ENCODE measurements around the gene HOXD1.

HOXD1 gene

DNA sequence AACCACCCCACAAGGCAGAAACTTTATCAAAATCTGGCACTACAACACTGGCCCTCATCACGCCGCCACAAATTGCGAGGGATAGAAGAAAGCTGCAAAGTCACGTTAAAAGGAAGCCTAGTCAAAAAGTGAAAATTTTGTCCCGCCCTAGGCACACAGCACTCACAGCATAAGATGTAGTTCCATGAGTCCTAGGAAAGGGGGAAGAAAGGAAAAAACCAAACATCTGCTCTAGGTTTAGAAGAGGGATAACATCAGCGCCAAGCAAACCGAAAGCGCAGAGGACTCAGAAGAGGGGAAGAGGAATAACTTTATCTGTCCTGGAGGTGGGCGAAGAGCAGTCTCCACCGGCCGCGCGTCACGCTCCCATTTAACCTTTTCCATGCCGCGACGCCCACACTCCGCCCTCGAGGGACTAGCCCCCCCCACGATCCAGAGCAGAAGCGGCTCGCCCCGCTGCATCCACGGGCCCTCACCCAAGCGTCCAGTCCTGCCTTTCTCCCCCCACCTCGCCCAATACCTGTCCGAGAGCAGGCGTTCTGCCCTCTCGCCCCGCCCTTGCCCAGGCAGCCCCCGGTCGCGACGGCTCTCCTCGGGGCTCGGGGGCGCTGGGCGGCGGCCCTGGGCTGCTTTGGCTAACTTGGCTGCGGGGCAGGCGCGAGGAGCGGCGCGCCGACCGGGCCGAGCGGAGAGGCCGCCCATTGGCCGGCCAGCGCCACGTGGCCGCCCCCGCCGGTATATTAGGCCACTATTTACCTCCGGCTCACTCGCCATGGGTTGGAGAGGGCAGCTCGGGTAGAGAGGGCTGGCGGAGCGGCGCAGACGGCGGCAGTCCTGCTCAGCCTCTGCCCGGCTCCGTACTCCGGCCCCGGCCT is at the start of gene HOXD1:
Gene HOXD1, plus strand, starts transcription at position 770 of the 875 bp plus-strand sequence. CDS start 134 bp downstream, outside the sequence.
- DNase-seq = no peak

DNA sequence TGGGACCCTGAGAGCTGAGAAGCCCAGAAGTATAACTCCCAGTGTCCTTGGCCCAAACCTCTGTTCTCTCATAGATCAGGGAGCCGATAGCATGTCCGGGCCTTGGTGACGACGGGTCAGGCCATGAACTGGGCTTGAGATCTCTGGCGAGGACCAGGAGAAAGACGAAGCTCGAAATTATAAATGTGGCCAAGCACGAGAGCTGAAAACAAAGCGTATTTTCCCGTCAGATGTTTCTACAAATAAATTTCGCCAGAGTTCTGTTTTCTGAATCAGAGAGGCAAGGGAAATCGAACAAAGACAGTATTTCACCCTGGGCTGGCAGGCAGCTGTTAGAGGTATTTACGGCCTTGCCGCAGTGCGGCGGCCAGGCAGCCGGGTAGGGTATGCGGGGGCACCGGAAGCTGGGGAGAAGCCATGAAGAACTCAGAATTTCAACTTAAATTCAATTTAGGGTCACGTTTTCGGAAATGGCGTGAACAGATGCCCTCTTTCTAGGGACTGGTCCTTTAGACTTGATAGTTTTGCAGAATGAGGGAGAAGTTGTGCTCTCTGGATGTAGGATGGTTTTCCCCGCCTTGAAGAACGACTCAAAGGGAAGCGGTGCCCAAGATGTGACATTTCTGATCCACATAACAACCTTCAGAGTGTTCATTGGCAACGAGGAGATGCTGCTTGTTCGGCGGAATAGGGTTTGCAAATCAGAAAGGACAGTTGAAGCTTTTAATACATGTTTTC is 49.4 kb upstream of the HOXD1 start:
- no peak for DNase-seq

DNA sequence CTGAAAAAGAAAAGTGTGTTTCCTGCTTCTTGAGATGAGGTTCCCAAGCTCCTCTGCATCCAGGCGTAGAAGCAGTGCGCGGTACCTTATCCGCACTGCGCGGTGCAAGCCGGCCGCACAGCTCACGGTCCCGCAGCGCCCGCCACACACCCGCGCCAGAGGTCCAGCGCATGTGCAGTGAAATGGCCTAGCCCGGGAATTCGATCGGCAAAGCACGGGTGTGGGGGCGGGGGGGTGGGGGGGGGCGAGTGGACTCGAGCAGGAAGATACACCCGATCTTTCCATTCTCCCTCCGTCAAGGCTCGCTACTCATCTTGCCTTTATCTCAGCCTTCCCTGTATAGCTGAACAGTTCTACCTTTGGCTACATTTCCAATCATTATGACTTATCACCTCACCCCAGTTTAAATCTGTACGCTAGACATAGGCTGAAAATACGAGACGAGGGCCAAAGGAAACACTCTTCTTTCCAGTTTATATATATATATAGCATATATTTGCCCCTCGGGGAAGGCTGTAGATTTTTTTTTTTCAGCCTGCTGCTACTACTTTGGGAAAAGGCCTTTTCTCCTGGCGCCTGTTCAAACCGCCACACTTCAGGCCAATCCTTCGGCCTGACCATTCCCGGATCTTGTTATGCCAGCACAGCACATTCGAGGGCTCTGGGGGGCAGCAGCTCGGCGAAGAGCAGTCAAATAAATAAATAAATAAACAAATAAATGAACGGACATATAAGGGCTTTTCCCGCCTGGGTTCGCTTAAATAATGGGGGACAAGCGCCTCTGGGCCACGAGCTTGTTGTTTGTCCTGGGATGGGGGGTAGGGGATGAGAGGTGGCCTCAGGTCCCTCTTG is 48.6 kb upstream of the HOXD1 start:
- no peak for DNase-seq

DNA sequence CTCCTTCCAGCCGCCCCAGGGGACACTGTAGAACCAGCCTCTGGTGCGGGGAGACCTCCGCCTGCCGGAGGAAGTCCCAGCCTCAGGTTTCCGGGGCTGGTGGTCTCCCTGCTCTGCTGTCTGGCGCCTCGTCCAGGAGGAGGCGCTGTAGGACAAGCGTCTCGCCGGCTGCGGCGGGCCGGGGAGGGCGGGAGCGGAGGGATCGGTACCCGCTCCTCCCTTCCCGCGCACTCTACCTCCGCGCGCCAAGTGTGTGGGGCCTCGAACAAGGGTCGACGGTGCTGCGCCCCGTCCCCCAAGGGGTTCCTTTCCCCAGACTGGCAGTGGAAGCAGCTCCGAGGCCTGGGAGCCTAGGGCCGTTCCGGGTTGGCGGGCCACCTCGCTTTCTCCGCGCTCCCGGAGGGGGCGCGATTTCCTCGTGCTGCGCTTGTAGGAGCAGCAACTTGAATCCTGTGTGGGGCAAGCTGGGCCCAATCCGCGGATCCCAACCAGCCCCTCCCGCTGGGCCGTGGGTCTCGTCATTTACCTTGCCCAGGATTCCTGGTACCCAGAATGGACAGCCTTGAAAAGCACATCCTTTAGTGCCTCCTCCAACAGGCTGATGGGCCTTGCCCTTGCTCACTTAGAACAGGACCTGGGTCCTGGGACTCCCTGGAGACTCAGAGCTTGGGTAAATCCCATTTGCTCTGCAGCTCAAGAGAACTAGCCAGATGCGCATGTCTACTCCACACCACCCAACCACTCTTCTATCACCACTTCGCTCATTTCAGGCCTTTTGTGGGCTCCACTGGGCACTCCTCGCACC is 47.8 kb upstream of the HOXD1 start:
- DNase-seq = peak; percentile 34

DNA sequence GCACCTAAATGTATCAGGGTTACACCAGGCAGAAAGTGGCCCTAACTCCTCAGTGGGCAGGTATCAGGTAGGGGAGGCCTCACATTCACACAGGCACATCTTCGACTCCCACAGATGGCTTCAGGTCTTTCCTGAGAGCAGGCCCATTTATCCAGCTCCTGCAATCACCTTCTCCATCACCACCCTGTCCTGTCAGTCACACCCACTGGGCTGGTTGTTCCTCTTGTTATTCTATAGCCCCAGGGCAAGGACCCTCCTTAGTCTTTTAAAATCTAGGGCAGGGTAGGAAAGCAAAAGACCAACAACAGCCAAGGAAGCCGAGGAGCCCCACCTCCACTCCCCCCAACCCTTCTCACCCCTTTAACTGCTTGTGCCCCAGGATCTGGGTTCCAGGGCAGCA is 46.2 kb upstream of the HOXD1 start:
- no peak for DNase-seq

DNA sequence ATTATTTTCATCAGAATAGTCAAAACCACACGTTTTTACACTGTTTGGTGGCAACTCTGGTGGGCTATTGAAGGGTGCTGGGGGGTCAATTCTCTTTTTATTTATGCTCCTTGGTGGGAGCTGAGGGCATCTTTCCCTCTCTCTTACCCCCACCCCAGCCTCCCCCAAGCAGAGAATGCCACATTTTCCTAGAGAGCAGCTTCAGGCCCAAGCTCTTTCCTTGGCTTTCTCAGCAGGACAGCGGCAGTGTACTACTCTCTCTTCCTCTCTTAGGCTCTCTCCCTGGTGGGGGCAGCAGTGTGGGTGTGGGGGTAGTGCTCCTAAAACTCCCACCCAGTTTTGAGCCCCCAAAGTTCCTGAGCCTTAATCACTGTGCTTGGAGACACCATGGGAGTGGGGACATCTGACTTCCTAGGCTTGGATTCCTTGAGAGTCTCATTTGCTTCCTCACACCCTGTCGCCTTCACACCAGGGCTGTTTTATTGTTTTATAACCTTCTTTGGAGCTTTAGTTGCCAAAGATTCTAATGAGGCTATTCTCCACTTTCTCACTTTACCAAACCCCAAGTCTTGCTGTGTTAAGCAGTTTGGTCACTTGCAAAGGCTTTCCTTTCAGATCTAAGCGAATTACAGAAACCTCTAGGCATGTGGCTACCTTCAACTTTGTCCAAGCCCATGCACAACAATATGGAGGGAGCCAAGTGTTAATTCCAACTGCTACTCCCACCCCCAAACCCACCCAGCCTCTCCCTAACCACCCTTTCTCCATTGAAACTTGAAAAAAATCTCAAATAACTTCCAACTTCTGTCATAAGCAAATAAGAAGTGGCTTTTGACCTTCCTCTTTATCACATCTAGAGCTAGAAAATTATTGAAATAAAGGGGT is 43.1 kb upstream of the HOXD1 start:
- DNase-seq = no peak

DNA sequence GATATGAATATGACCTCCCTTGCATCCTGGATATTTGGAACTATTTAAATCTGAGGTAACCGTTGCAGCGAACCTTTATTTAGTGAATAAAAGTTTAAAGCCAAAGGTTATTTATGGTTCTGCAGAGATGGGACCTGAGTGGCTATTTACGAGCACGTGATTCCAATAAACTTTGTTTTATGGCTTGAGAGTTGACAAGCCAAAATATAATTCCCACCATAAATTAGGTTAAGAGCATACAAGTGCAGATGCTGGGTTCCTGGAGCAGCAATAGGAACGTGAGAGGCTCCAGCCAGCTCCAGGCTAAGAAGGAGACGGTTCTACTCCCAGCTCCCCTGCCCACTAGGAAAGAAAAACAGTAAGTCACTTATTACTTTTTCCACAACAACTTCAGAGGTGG is 42.4 kb upstream of the HOXD1 start:
- no peak for DNase-seq

DNA sequence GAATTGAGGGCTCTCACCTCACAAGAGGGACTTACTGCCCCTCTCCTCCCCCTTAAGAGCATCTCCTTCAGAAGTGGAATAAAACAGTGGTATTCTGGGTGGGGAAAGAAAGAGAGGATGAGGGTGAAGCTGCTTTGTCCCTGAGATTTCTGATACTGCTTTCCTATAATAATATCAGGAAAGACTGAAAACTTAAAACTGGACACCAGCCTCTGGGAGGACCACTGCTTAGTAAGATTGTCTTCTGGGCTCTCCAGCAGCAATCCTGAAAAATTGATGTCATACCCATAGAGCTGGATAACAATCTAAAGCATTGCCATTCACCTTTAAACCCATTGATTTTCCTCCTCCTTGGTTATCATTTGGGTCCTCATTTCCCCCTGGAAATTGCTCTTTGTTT is 41.8 kb upstream of the HOXD1 start:
- DNase-seq = no peak

DNA sequence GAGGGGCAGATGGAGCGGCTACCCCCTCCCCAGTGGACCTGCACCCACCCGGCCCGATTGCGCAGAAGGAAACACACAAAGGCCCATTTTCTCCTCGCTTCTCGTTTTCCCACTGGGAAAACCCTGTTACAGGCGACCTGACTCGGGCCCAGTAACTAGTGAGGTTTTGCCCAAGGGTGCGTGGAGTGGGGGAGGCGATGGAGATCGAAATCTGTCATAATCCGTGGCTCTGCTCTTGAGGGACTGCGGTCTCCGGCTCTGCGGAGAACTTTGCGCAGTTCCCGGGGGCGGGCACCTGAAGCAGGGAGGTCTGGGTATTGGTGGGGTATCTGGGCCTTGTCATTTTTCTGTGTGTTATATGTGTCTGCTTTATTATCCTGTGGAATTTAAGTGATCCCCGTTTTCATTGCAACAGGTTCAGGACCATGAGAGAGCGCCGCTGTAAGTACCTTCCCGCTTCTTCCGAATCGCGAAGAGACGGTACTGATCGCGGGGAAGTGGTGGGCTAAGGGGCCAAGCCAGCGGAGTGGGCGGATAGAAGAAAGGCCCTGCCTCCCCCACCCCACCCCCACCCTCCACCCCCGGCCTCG is 41.2 kb upstream of the HOXD1 start:
- DNase-seq = no peak

DNA sequence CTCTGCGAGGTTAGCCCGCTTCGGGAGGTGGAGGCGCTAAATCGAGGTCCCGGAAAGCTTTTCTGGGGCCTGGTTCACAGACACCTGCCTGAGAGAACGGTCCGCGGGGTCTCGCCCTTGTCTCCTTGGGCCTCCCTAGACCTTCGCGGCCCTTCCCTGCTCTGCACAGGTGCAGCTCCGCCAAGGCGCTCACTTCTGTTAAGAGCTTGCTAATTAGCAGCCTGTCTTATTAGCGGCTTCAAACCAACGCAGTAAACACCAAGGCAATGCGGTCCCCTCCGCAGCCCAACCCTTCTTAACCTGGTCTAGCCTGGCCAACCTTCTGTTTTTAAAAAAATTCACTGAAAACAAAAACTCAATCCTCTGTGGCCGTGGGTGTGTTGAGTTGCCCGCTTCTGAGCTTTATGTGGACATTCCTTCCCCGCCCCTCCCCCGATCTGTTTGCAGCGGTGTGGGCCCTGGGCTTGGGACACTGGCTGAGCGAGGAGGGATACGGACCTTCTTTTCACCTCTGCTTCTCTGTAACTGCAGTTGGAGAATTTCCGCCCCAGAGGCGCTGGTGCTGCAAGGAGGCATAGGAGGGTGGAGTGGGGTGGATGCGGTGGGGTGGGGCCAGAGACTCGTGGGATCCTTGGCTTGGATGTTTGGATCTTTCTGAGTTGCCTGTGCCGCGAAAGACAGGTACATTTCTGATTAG is 40.5 kb upstream of the HOXD1 start:
- no peak for DNase-seq

DNA sequence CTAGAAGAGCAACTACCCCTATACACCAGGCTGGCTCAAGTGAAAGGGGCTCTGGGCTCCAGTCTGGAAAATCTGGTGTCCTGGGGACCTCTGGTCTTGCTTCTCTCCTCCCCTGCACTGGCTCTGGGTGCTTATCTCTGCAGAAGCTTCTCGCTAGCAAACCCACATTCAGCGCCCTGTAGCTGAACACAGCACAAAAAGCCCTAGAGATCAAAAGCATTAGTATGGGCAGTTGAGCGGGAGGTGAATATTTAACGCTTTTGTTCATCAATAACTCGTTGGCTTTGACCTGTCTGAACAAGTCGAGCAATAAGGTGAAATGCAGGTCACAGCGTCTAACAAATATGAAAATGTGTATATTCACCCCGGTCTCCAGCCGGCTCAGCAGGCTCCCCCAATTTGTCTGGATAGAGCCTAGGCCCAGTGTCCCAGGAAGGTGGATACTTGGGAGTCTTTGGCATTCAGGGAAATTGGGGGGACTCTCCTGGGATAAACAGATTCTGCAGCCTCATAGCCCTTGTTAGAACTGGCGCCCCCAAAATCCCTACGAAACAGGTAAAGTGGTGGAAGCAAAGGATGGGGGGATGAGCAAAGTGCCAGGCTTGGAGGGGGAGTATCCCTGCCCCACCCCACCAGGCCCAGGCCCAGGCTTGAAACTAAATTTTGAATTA is 39.6 kb upstream of the HOXD1 start:
- DNase-seq = no peak

DNA sequence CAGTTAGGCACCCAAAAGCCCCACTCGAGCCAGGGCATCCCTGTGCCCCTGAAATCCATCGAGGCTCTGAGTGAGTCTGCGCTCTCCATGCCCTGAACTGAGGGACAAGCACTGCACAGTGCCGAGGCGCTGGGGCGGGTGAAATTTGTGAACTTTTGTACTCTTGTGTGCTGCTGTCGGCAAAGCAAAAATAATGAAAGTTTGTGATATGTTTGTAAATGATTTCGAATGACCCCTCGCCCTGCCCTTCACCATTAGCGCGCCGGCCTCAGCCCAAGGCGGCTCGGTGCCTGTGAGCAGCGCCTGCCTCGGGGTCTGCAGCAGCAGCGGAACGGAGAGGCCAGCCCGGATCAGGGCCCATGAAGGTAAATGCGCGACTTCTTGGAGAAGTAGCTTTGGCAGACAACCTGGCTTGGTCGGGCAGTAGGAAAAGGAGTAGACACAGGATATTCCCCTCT is 39.0 kb upstream of the HOXD1 start:
- no peak for DNase-seq

DNA sequence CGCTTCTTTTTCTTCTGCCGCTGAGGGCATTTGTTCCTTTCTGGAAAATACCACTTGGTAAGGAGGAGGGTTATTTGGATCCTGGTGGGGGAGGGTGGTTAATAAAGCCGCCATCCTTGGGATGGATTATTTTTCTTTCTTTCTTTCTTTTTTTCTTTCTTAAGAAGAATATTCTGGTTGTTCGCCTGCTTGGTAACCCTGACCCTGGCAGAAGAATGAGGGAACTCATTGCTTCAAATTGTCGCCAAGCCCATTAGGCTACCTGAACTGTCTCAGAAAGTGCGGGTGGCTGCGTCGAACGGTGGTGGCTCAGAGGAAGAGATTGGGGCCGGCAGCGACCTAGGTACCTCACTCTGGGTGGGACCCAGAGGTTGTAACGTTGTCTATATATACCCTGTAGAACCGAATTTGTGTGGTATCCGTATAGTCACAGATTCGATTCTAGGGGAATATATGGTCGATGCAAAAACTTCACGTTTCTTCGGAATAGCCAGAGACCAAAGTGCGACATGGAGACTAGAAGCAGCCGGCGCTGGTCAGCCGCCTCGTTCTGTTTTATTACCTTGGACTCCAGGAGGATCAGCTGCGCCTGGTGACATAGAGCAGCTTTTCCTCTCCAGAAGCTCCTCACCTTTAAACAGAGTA is 38.4 kb upstream of the HOXD1 start:
- no peak for DNase-seq

DNA sequence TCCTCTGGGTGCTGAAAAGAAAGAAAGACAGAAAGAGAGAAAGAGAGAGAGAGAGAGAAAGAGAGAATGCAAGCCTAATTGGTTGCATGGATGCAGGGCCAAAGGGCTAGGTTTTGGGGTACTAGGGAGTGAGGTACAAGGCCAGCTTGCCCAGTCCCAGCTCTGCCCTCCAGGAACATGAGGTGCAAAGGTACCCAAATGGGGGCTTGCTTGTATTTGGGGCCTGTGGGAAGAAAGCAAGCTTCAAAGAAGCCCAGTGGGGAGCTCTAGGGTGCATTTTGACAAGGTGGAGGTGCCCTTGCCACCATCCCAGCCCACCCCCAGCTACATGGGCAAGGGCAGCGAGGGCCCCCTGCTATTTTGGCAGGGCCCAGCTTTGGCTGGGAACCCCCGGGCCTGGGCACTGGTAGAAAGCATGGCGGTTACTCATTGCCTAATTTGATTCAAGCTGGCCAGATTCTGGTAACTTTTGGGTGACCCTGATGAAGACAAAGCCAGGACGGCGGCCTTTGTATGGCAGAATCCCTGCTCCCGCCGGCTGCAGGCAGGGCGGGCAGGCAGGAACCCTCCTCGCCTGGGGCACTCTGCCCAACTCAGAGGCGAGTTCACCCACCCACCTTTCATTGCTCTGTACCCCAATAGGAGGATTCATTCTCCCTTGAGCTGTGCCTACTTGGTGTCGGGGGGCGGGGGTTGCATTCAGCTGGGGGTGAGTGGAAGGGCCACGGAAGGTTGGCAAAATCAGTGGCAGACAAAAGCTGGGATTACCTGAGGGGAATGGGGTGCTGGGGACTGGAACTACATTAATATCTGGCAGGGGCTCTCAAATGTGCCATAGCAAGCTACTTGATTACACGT is 37.7 kb upstream of the HOXD1 start:
- DNase-seq = no peak

DNA sequence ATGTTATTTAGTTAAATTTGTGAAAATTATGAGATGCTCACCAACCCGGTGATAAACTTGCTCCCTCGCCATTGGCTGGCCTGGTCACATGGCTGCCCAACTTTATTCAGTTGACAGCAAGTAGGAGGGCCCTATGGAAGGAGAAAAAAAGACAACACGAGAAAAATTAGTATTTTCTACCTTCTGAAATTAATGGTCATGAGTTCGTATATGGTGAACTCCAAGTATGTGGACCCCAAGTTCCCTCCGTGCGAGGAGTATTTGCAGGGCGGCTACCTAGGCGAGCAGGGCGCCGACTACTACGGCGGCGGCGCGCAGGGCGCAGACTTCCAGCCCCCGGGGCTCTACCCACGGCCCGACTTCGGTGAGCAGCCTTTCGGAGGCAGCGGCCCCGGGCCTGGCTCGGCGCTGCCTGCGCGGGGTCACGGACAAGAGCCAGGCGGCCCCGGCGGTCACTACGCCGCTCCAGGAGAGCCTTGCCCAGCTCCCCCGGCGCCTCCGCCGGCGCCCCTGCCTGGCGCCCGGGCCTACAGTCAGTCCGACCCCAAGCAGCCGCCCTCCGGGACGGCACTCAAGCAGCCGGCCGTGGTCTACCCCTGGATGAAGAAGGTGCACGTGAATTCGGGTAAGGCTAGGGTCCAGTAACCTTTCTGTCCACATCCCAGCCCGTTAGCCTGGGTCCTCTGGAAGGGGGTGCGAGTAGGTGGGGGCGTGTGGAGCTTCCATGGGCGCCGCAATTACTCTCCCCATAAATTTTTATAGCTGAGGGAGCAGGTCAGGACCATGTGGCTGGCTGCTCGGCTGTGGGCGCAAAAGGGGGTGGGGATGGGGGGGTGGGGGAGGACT is 36.8 kb upstream of the HOXD1 start, which contains the start of gene HOXD4:
Gene HOXD4, plus strand, starts transcription at position 109 of the 846 bp plus-strand sequence. Its CDS starts 84 bp downstream, at position 193.
- DNase-seq = no peak

DNA sequence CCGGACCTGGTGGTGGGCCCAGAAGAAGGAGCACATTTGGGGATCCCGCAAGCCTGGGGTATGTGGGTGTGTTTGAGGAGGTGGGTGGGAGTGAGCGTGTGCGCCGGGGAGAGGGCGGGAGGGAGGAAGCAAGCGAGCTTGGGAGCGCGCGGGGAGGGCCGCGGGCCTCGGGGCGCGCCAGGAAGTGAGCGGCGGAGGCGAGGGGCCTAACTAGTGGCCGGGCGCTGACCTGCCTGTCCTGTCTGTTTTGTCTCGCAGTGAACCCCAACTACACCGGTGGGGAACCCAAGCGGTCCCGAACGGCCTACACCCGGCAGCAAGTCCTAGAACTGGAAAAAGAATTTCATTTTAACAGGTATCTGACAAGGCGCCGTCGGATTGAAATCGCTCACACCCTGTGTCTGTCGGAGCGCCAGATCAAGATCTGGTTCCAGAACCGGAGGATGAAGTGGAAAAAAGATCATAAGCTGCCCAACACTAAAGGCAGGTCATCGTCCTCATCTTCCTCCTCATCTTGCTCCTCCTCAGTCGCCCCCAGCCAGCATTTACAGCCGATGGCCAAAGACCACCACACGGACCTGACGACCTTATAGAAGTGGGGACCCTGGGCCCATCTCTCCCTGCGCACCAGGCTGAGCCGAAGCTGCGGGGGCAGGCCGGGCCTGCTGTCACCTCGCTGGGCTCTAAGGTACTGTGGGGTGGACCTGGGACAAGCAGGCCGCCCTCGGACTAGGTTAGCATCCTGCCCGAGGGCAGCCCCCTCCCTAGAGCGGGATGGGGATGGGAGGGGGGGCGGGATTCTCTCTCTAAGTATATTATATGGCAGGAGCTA is 35.9 kb upstream of the HOXD1 start:
- no peak for DNase-seq
